Duodenal mucosa (tissue), 2 donors: ENCODE data around the gene PLCH2.

ENCODE experiments used
- H3K27ac ChIP-seq: one replicate; pipeline ENCODE4 v1.7.0; 2013; ENCODE audit warnings: low read depth, low read length
- H3K27me3 ChIP-seq, 2 donors: one replicate each; pipeline ENCODE4 v1.7.0; 2013; ENCODE audit warnings: low read length in 2 of 2, control low read depth in 1 of 2; ENCODE audit not compliant: insufficient read depth in 2 of 2, control insufficient read depth in 1 of 2
- H3K36me3 ChIP-seq, 2 donors: one replicate each; pipeline ENCODE4 v1.7.0; 2013; ENCODE audit warnings: low read length in 2 of 2, control low read depth in 1 of 2; ENCODE audit not compliant: insufficient read depth in 2 of 2, control insufficient read depth in 1 of 2
- H3K4me1 ChIP-seq, 2 donors: one replicate each; pipeline ENCODE4 v1.7.0; 2013; ENCODE audit warnings: low read length in 2 of 2, control low read depth in 1 of 2; ENCODE audit not compliant: insufficient read depth in 2 of 2, control insufficient read depth in 1 of 2
- H3K4me3 ChIP-seq, 2 donors: one replicate each; pipeline ENCODE4 v1.7.0; 2013; ENCODE audit warnings: low read length in 2 of 2, low read depth in 1 of 2
- H3K9ac ChIP-seq, 2 donors: one replicate each; pipeline ENCODE4 v1.7.0; 2013; ENCODE audit warnings: low read length in 2 of 2, low read depth in 1 of 2
- H3K9me3 ChIP-seq, 2 donors: one replicate each; pipeline ENCODE4 v1.7.0; 2013; ENCODE audit warnings: low read length in 2 of 2, control low read depth in 1 of 2; ENCODE audit not compliant: control insufficient read depth in 1 of 2

Gene PLCH2

DNA sequence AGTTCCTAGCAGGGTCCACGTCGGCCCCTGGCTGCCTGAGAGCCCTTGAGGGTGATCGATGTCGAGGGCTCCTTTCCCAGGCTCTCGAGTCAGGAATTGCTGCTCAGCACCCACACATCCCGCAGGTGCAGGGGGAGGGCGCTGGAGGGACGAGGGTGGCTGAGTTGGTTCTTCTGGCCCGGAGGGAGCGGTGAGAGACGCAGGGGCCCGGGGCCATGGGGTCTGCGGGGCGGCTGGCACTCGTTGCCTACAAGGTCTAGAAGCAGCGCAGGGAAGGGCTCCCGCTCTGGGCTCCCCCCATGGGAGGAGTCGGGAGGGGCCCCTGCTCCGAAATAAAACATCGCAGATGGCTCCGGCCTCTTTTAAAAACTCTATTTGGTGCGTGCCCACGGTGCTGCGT is 32.1 kb downstream of the PLCH2 start:
- no peak overlapping the region for H3K27ac ChIP-seq
- H3K4me3 ChIP-seq, result no peak overlapping the region
- no peaks in the 10 kb centered on the region for H3K4me1 ChIP-seq
- H3K36me3 ChIP-seq, result peaks cover 37 to 55% of the 10 kb centered on the region in 2 donors
- H3K9ac ChIP-seq, result no peak overlapping the region
- H3K9me3 ChIP-seq, result no peaks in the 10 kb centered on the region
- H3K27me3 ChIP-seq, result peaks cover 0 to 13% of the 10 kb centered on the region in 2 donors

DNA sequence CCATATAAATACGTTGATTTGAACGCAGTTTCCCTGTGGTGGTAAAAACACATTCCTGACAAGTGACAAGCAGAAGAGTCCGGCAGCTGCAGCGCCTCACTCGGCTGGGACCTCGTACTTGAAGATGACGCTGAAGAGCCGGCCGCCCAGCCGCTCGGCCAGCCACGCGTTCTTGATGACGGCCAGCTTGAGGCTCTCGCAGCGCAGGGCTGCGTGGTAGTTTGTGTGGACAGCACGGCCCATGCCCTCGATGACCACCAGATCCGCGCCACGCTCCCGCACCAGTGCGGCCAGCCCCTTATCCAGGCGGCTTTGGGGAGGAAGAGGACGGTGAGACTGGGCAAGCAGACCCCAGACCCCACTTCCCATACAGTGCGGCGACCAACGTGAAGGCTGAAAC is 32.7 kb downstream of the PLCH2 start:
- Histone ChIP-seq H3K27ac (no peak overlapping the region), H3K4me1 (no peaks in the 10 kb centered on the region), H3K9me3 (no peaks in the 10 kb centered on the region), H3K4me3 (no peak overlapping the region), H3K9ac (no peak overlapping the region), H3K36me3 (peaks cover 39 to 61% of the 10 kb centered on the region in 2 donors), H3K27me3 (peaks cover 0 to 13% of the 10 kb centered on the region in 2 donors)

DNA sequence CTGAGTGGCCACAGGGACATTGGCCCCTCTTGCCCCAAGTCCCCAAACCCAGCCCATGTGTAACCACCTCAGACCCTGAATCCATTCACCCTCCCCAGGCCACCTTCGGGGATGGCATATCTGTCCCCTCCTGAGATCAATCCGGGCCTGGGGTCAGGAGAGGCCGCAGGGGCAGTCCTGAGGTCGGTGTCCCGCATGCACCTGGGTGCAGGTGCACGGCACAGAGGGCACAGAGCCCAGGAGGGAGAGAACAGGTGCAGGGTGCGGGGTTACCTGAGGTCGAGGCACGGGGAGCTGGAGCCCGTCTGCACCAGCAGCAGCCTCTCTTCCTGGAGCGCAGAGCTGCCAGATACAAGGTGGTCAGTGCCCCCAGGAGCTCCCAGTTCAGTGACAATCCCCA is 33.5 kb downstream of the PLCH2 start:
- H3K36me3 ChIP-seq, result peaks cover 43 to 67% of the 10 kb centered on the region in 2 donors

DNA sequence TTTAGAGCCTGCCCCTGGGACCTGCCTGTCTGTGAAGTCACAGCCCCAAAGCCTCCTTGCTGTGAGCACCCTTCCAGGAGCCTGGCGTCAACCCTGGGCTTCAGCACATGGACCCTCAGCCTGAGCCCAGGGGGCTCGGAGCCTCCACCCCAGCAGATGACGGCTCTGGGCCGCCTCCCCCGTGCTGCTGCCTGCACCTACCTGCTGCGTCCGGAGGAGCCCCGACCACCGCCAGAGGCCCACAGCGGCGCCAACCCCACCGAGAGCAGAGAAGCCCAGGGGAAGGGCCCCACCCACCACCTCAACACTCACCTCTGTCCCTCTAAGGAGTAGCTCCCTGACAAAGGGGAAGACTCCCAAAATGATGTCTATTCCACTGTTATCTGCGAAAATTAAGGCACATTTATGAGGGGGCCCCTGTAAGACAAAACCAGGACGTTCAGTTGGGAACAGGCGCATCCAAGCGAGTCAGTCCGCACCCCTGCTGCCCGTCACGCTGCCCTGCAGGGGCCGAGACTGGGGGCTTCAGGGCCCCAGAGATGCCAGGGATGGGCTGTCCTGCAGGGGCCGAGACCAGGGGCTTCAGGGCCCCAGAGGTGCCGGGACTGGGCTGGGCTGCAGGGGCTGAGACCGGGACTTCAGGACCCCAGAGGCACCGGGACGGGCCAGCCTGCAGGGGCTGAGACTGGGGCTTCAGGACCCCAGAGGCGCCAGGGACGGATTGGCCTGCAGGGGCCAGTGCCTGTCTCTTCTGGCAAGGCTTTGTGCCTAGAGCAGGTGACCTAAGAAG is 34.5 kb downstream of the PLCH2 start:
- no peak overlapping the region for H3K27ac ChIP-seq
- H3K4me1 ChIP-seq, result no peaks in the 10 kb centered on the region
- H3K27me3 ChIP-seq, result peaks cover 0 to 2% of the 10 kb centered on the region in 2 donors
- H3K36me3 ChIP-seq, result peaks cover 48 to 76% of the 10 kb centered on the region in 2 donors
- no peak overlapping the region for H3K4me3 ChIP-seq
- no peaks in the 10 kb centered on the region for H3K9me3 ChIP-seq
- no peak overlapping the region for H3K9ac ChIP-seq

More for the DNA sequence above, 33.5 kb downstream of the PLCH2 start:
- Histone ChIP-seq H3K27me3 (peaks cover 0 to 6% of the 10 kb centered on the region in 2 donors), H3K27ac (no peak overlapping the region), H3K9ac (no peak overlapping the region), H3K4me1 (no peaks in the 10 kb centered on the region), H3K4me3 (no peak overlapping the region), H3K9me3 (no peaks in the 10 kb centered on the region)

DNA sequence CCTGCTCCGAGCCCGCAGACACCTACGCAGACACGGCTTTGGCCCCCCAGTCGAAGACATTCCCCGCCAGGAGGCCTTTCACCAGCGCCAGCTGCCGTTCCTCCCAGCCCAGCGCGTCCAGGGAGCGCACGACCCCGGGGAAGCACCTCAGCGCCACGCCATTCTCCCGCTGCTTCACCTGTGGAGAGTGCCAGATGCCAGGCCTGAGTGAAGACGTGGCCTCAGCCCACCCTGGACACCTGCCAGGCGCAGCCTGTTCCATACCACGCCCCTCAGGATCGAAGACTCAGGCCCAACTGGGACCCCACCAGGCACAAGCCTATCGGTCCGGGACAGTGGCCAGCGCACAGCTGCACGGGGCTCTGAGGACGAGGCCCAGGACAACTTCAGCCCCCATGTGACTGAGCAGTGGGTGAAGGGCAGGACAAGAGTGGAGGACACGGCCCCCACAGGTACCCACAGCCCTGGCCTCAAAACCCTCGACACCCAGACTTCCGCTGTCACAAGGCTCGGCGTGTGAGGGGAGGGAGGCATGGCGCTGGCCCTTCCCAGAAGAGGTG is 36.9 kb downstream of the PLCH2 start:
- H3K4me3 ChIP-seq, result no peak overlapping the region
- no peaks in the 10 kb centered on the region for H3K27me3 ChIP-seq
- H3K36me3 ChIP-seq, result peaks cover 55 to 93% of the 10 kb centered on the region in 2 donors
- H3K27ac ChIP-seq, result no peak overlapping the region
- H3K9me3 ChIP-seq, result no peaks in the 10 kb centered on the region
- no peak overlapping the region for H3K9ac ChIP-seq
- no peaks in the 10 kb centered on the region for H3K4me1 ChIP-seq

DNA sequence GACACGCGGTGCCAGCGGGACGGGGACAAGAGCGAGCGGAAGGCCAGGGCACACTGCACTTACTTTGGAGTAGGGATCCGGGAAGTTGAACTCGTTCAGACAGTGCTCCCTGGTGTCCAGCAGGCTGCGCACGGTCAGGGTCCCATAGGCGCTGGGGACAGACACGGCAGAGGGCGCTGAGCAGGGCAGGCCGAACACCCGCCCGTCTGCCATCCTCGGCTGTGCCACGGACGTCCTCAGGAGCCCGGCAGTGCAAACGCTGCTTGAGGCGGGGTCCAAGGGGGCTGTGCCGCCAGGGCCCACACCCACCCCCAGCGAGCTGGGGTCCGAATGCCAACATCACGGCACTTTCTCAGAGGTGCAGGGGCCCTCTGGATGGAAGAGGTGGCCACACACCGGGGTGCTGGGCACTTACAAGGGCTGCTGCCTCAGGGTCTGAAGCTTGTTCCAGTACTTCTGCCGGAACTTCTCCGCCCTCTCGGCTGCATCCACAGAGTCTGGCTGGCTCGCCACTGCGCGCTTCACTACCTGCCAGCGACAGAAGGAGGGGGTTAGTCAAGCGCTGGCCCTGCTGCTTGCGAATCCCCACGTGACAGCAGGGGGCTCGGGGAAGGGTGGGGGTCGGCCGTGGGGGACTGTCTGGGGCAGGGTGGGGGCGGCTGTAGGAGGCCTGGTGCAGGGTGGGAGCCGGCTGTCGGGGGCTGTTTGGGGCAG is 38.0 kb downstream of the PLCH2 start:
- peaks cover 60 to 95% of the 10 kb centered on the region in 2 donors for H3K36me3 ChIP-seq
- H3K4me3 ChIP-seq, result no peak overlapping the region
- H3K9ac ChIP-seq, result no peak overlapping the region
- no peak overlapping the region for H3K27ac ChIP-seq
- no peaks in the 10 kb centered on the region for H3K4me1 ChIP-seq
- H3K27me3 ChIP-seq, result no peaks in the 10 kb centered on the region
- H3K9me3 ChIP-seq, result no peaks in the 10 kb centered on the region

DNA sequence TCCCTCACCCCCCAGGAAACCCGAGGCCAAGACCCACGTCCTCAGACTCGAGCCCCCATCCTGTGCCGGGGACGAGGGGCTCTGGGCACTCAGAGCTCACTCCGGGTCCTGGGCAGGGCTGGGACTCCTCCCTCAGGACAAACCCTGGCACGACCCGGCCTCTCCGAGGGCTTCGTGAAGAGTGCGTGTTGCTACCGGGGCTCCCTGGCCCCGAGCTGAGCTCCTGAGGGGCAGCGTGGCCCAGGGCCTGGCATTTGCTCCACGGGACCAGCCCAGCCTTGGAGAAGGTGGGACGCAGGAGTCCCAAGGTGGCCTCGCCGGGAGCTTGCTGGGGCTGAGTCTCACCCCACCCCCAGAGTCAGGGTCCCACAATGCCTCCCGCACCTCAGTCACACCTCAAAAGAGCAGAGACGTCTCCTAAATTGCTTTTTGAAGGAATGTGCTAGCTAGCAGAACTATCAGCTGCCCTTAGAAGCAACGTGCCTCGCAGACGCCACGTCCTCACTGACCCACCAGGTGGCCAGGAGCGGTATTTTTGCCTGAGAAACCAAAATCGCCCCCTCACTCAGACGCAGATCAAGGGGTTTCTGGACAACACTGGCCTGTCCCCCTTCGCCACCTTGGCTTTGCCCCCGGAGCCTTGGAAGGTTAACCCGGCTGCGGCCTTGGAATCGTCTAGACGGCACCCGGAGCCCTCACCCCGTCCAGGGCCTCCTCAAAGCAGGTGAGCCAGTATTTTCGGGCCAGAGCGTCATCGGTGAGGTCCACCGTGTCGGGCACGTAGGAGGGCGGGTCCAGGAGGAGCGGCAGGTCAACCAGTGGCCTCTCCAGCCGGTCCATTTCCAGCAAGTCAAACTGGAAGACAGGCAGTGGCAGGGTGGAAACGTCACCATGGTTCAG is 39.0 kb downstream of the PLCH2 start:
- Histone ChIP-seq H3K4me3 (no peak overlapping the region), H3K27ac (no peak overlapping the region), H3K4me1 (no peaks in the 10 kb centered on the region), H3K9ac (no peak overlapping the region), H3K27me3 (no peaks in the 10 kb centered on the region), H3K9me3 (no peaks in the 10 kb centered on the region), H3K36me3 (peaks cover 57 to 94% of the 10 kb centered on the region in 2 donors)

DNA sequence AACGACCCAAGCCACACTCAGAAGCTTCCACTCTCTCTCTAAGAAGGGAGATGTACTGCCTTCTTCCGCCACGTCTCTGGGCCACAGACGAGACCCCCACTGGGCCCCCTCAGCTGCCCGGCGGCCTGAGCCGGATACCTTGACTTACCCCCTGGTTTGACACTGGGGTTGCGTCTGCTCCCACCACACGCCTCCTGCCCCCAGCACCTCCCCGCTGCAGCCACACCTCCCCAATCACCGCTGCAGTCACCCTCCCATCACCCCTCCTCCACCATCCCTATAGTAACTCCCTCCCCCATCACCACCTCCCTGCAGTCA is 39.6 kb downstream of the PLCH2 start:
- H3K27me3 ChIP-seq, result no peaks in the 10 kb centered on the region
- H3K9ac ChIP-seq, result no peak overlapping the region
- no peaks in the 10 kb centered on the region for H3K9me3 ChIP-seq
- H3K4me1 ChIP-seq, result no peaks in the 10 kb centered on the region
- H3K36me3 ChIP-seq, result peaks cover 54 to 94% of the 10 kb centered on the region in 2 donors
- no peak overlapping the region for H3K27ac ChIP-seq
- H3K4me3 ChIP-seq, result no peak overlapping the region

DNA sequence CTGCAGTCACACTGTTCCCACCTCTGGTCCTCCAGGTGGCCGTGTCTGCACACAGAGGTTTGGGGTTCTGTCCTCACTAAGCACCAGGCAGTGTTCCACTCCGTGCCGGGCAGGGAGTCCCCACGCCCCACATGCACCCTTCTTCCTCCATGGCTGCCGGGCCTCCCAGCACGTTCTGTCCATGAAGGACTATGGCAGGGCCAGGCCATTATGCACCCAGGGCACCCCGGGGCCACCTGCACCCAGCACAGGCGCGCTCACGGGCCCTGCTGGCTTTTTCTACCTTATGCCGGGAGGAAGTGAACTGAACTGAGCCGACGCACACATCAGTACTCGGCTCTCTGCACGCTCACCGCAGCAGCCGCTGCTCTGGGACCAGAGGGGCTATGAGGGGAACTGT is 40.0 kb downstream of the PLCH2 start:
- Histone ChIP-seq H3K27me3 (no peaks in the 10 kb centered on the region), H3K36me3 (peaks cover 52 to 95% of the 10 kb centered on the region in 2 donors), H3K9me3 (no peaks in the 10 kb centered on the region), H3K4me3 (no peak overlapping the region), H3K27ac (no peak overlapping the region), H3K4me1 (no peaks in the 10 kb centered on the region), H3K9ac (no peak overlapping the region)
